HepG2 (cell line): Measurements from ENCODE around the gene PRRG3. TPM values are rescaled to one million over a fixed set of nuclear protein-coding genes. Genes with fewer than 3 reads are reported as not detected.

Experiments
- ATAC-seq: fragments of 200-7000 bp; cut with Tn5 transposase; 3 replicates; pipeline ENCODE4 v1.9.1; 2020; ENCODE audit warnings: mild to moderate bottlenecking, moderate library complexity
- Bru-seq: library from RNA; stranded (reverse); fragments of 400-500 nt; gene quantifications from one replicate; lab custom pipeline; 2021; lab: Mats Ljungman, UMichigan
- BruChase-seq, 2 experiments: library from RNA; stranded (reverse); fragments of 400-500 nt; gene quantifications; one replicate each; lab custom pipeline; 2021; lab: Mats Ljungman, UMichigan
- BruUV-seq: library from RNA; stranded (reverse); fragments of 400-500 nt; replicated peaks from 2 replicates; lab custom pipeline; 2021; lab: Mats Ljungman, UMichigan
- CTCF ChIA-PET: fragments of 300-600 bp; formaldehyde crosslinking; extraction: SDS; loops from one replicate; lab custom pipeline; 2021; ENCODE audit warnings: low total read pairs, inconsistent platforms, low intra/inter-chr PET ratio; lab: Yijun Ruan, JAX
- POLR2A ChIA-PET: fragments of 350-600 bp; sonication (Branson Sonifier 250); formaldehyde crosslinking; loops from one replicate; lab custom pipeline; 2020; ENCODE audit warnings: antibody characterized with exemption, inconsistent platforms; lab: Yijun Ruan, JAX
- DNase-seq: peaks from one replicate; pipeline ENCODE4 v3.0.0-alpha.2; 2015; ENCODE audit warnings: low spot score
- FAIRE-seq: peaks from 3 replicates; lab custom pipeline; 2011; peaks lifted over from hg19 to GRCh38; lab: Jason Lieb, UNC
- H2AFZ ChIP-seq: one replicate; pipeline ENCODE4 v1.6.1; 2011; ENCODE audit warnings: low read length, inconsistent platforms
- H3K27ac ChIP-seq: fragments of 300-600 bp; 3 replicates; pipeline ENCODE4 v1.8.0; 2011; ENCODE audit warnings: mixed run types, mild to moderate bottlenecking, mixed read lengths, low read length, inconsistent platforms; ENCODE audit not compliant: insufficient read depth; ENCODE audit errors: extremely low read length
- H3K27me3 ChIP-seq, 2 experiments: fragments of 200-600 bp in 1 of 2; 2 replicates in 1 of 2; 3 replicates in 1 of 2; pipeline versions ENCODE4 v1.6.0 to v1.8.0; 2011; ENCODE audit warnings: low read length in 2 of 2, mild to moderate bottlenecking in 2 of 2, moderate library complexity in 2 of 2, inconsistent platforms in 1 of 2; ENCODE audit not compliant: insufficient read depth in 2 of 2, control insufficient read depth in 1 of 2
- H3K36me3 ChIP-seq, 2 experiments: fragments of 200-600 bp in 1 of 2; replicated peaks in 1 of 2; 2 replicates in 1 of 2; 3 replicates in 1 of 2; pipeline versions ENCODE4 v1.5.1 to v1.8.0; 2011; ENCODE audit warnings: low read length in 2 of 2, inconsistent platforms in 1 of 2; ENCODE audit not compliant: insufficient read depth in 2 of 2, control insufficient read depth in 1 of 2
- H3K4me1 ChIP-seq: 2 replicates; pipeline ENCODE4 v1.5.1; 2012; ENCODE audit warnings: low read length, inconsistent platforms; ENCODE audit not compliant: insufficient read depth
- H3K4me2 ChIP-seq: 2 replicates; pipeline ENCODE4 v1.6.0; 2011; ENCODE audit warnings: low read depth, low read length, inconsistent platforms
- H3K4me3 ChIP-seq, 3 experiments: fragments of 200-600 bp in 1 of 3; sonication (generic), shearing (Covaris generic) in 1 of 3; replicated peaks in 1 of 3; 2 replicates each; pipeline ENCODE4 v1.5.1; 2011 to 2016; ENCODE audit warnings: low read length in 3 of 3, inconsistent platforms in 2 of 3, low read depth in 2 of 3, mild to moderate bottlenecking in 2 of 3, control low read depth in 1 of 3, mixed read lengths in 1 of 3; ENCODE audit not compliant: insufficient read depth in 1 of 3
- H3K79me2 ChIP-seq: one replicate; pipeline ENCODE4 v1.6.1; 2011; ENCODE audit warnings: low read length, inconsistent platforms; ENCODE audit not compliant: insufficient read depth
- H3K9ac ChIP-seq: 2 replicates; pipeline ENCODE4 v1.6.0; 2011; ENCODE audit warnings: mild to moderate bottlenecking, low read depth, low read length, inconsistent platforms; ENCODE audit not compliant: insufficient read depth
- H3K9me3 ChIP-seq: 2 replicates; pipeline ENCODE4 v1.5.1; 2012; ENCODE audit warnings: mild to moderate bottlenecking, low read length
- H4K20me1 ChIP-seq: 2 replicates; pipeline ENCODE4 v1.6.0; 2011; ENCODE audit warnings: inconsistent platforms, mild to moderate bottlenecking, low read length, moderate library complexity; ENCODE audit not compliant: insufficient read depth
- BHLHE40 ChIP-seq: IDR thresholded peaks from 2 replicates; pipeline ENCODE4 v1.6.1; 2011; ENCODE audit warnings: low read length, improper control_type of control experiment
- ZNF20 ChIP-seq: sonication (generic); formaldehyde crosslinking; IDR thresholded peaks from 2 replicates; pipeline ENCODE4 v1.4.0; 2020; ENCODE audit warnings: mild to moderate bottlenecking, moderate library complexity, missing genetic modification reagents
- WGBS: methylation state at CpG from one replicate; pipeline ENCODE4 v1.1.6; 2017; ENCODE audit warnings: low lambda C conversion rate; 5-methylcytosine and 5-hydroxymethylcytosine counted together
- in situ Hi-C: cut with HindIII; loops from 2 replicates; pipeline ENCODE4 v1.10.0; 2017; ENCODE audit warnings: low pct_unique_long_range_greater_than_20kb; ENCODE audit not compliant: extremely low pct_ligation_motif_present
- intact Hi-C: fragments of 100-400 bp; cut with micrococcal nuclease; formaldehyde crosslinking; loops from one replicate; pipeline ENCODE4 v1.10.0; 2022; ENCODE audit not compliant: unreplicated experiment
- long read RNA-seq, 2 experiments: library from RNA in 1 of 2; library from polyadenylated mRNA in 1 of 2; stranded (forward) in 1 of 2; unstranded in 1 of 2; transcript quantifications; one replicate each; pipeline ENCODE4 v2.0.0, GENCODE V29; 2019 to 2022
- polyA minus RNA-seq, 3 experiments: library from RNA; depleted of rRNA, polyadenylated mRNA; stranded (reverse); fragments of >200 nt; gene quantifications; 2 replicates each; pipeline ENCODE4 v1.2.3, GENCODE V29; 2011; ENCODE audit warnings: low replicate concordance in 1 of 3
- polyA plus RNA-seq, 8 experiments: library from polyadenylated mRNA; depleted of rRNA in 3 of 8; stranded (reverse) in 7 of 8; unstranded in 1 of 8; fragments of >200 nt; fragmentation: Illumina TruSeq in 4 of 8; extraction: Trizol in 4 of 8; gene quantifications; 2 replicates each; pipeline versions ENCODE4 v1.2.1 to v1.2.3, GENCODE V29; 2011 to 2016; ENCODE audit warnings: low read depth in 4 of 8, missing spikeins in 1 of 8, mixed read lengths in 1 of 8; ENCODE audit not compliant: insufficient read depth in 1 of 8
- total RNA-seq, 5 experiments: library from RNA; depleted of rRNA; stranded (reverse); fragments of >200 nt; fragmentation: Illumina TruSeq; extraction: Trizol; gene quantifications; 2 replicates each; pipeline ENCODE4 v1.2.3, GENCODE V29; 2016; ENCODE audit warnings: low read depth in 1 of 5

Gene PRRG3
- total RNA-seq (2016; rRNA removed; fragmentation: Illumina TruSeq; extraction: Trizol) (not detected in 2 replicates), polyA plus RNA-seq (2011; rRNA removed) (not detected in 2 replicates), polyA minus RNA-seq (2011; rRNA and poly(A)+ RNA removed; ENCODE audit: low replicate concordance) (not detected in 2 replicates), Bru-seq, nascent RNA (not detected), BruChase-seq, experiment 1, labeled RNA remaining after a 6-hour chase (not detected), BruChase-seq, experiment 2, labeled RNA remaining after a 2-hour chase (not detected)
- not detected in 2 replicates for total RNA-seq (2016; cell fraction: cytosol; rRNA removed; fragmentation: Illumina TruSeq; extraction: Trizol; ENCODE audit: low read depth)
- not detected in 2 replicates for total RNA-seq (2016; cell fraction: insoluble cytoplasmic fraction; rRNA removed; fragmentation: Illumina TruSeq; extraction: Trizol)
- not detected in 2 replicates for total RNA-seq (2016; cell fraction: membrane; rRNA removed; fragmentation: Illumina TruSeq; extraction: Trizol)
- not detected in 2 replicates for total RNA-seq (2016; cell fraction: nucleus; rRNA removed; fragmentation: Illumina TruSeq; extraction: Trizol)
- not detected in 2 replicates for polyA plus RNA-seq (2011; cell fraction: cytosol; rRNA removed)
- not detected in 2 replicates for polyA plus RNA-seq (2011; cell fraction: nucleus; rRNA removed)
- not detected in 2 replicates for polyA plus RNA-seq (2012)
- polyA plus RNA-seq (2016; cell fraction: cytosol; fragmentation: Illumina TruSeq; extraction: Trizol; ENCODE audit: low read depth), result not detected in 2 replicates
- polyA plus RNA-seq (2016; cell fraction: insoluble cytoplasmic fraction; fragmentation: Illumina TruSeq; extraction: Trizol; ENCODE audit: low read depth), result not detected in 2 replicates
- not detected in 2 replicates for polyA plus RNA-seq (2016; cell fraction: membrane; fragmentation: Illumina TruSeq; extraction: Trizol; ENCODE audit: low read depth)
- not detected in 2 replicates for polyA plus RNA-seq (2016; cell fraction: nucleus; fragmentation: Illumina TruSeq; extraction: Trizol; ENCODE audit: insufficient read depth, low read depth)
- polyA minus RNA-seq (2011; cell fraction: cytosol; rRNA and poly(A)+ RNA removed), result not detected in 2 replicates
- polyA minus RNA-seq (2011; cell fraction: nucleus; rRNA and poly(A)+ RNA removed), result not detected in 2 replicates
- long read RNA-seq, experiment 1, result 0 reads
- long read RNA-seq, experiment 2, result 0 reads

- no peak for FAIRE-seq
- CTCF ChIA-PET, result no interaction called here
Measured at GRCh38 chrX:151694661-151695582, at the start of gene PRRG3. TSS of gene PRRG3 (plus strand) at chrX:151695458. CDS start at chrX:151698815, 3,357 bp downstream.

More at GRCh38 chrX:151694661-151695582, at the start of gene PRRG3:
- no TSS peak for BruUV-seq
- intact Hi-C loops (no loop called here), in situ Hi-C loops (loop anchor here (25.0 kb wide), 1 partner anchor 183 kb away; no protein-coding TSS in a partner anchor)
- TF ChIP-seq ZNF20 (CRISPR knock-in tag), result no peak
- no peak for TF ChIP-seq BHLHE40
- Histone ChIP-seq H2AFZ (no peak within 1 kb of the TSS), H3K79me2 (no peaks in the 10 kb centered on the region), H3K9me3 (no peaks in the 10 kb centered on the region), H3K4me2 (no peak within 1 kb of the TSS), H3K36me3 (no peaks in the 10 kb centered on the region), H3K4me3 (no peak within 1 kb of the TSS), H3K4me1 (no peaks in the 10 kb centered on the region), H4K20me1 (no peaks in the 10 kb centered on the region), H3K9ac (no peak within 1 kb of the TSS), H3K27me3 (no peaks in the 10 kb centered on the region), H3K27ac (no peak within 1 kb of the TSS)
- WGBS, result 84% methylated on average over 18 of the region's 100 CpGs
- DNase-seq (no peak), ATAC-seq (no peak)
- POLR2A ChIA-PET, result no interaction called here
